ENCODE measurements around the gene FBXO33. TPM values are rescaled to one million over a fixed set of nuclear protein-coding genes. Genes with fewer than 3 reads are reported as not detected.

Gene FBXO33
- total and polyA plus RNA-seq, 2 donors (not counting 1 experiment from before 2014, with no cell fraction given), result 17.3 to 19.3 TPM

DNA sequence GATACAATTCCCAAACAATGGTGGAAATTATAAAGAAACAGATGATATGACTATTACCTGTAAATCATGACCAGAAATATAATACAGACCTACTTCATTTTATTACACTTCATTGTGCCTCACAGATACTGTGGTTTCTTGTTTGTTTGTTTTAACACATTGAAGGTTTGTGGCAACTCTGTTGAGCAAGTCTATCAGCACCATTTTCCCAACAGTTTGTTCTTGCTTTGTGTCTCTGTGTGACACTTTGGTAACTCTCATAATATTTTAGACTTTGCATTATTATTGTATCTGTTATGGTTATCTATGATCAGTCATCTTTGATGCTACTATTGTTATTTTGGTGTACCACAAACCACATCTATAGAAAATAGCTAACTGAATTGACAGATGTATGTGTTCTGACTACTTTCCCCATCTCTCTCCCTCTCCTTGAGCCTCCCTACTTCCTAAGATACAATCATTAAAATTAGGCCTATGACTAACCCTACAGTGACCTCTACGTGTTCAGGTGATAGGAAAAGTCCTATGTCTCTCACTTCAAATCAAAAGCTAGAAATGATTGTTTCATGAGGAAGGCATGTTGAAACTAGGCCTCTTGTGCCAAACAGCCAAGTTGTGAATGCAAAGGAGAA lies 49.1 kb downstream of the FBXO33 start:
- Mint-ChIP-seq H3K4me3 (no peak overlapping the region), H3K27ac (no peak overlapping the region), H3K27me3 (no peaks in the 10 kb centered on the region), H3K4me1 (no peaks in the 10 kb centered on the region), H3K9me3 (ENCODE audit: insufficient read depth) (no peaks in the 10 kb centered on the region)
- ChIA-PET POLR2A (no interaction called here), CTCF (no interaction called here)
- intact Hi-C loops (cut with micrococcal nuclease), result no loop called here
- no peak for ATAC-seq (ENCODE audit: low read depth)
- Histone ChIP-seq H2AFZ (ENCODE audit: insufficient read depth, low read depth, low read length, poor library complexity, severe bottlenecking) (no peak overlapping the region), H3K27ac (ENCODE audit: low read length in 2 of 2) (no peak overlapping the region), H4K20me1 (ENCODE audit: control insufficient read depth, insufficient read depth, low read length, poor library complexity, severe bottlenecking) (no peaks in the 10 kb centered on the region), H3K79me2 (ENCODE audit: control insufficient read depth, insufficient read depth, low read length) (no peaks in the 10 kb centered on the region), H3K9me3 (ENCODE audit: control extremely low read depth in 1 of 3, control insufficient read depth in 2 of 3, insufficient read depth in 1 of 3, low read length in 2 of 3) (no peaks in the 10 kb centered on the region), H3K4me3 (ENCODE audit: control extremely low read depth in 1 of 5, extremely low read depth in 1 of 5, insufficient read depth in 1 of 5, low read depth in 2 of 5, low read length in 4 of 5) (no peak overlapping the region), H3K27me3 (replicated peaks in 1 of 4; ENCODE audit: control extremely low read depth in 1 of 4, control insufficient read depth in 3 of 4, insufficient read depth in 4 of 4, low read length in 3 of 4) (no peaks in the 10 kb centered on the region), H3K4me2 (replicated peaks; ENCODE audit: low read depth, low read length, poor library complexity, severe bottlenecking) (no peak overlapping the region), H3K9ac (ENCODE audit: low read length) (no peak overlapping the region), H3K36me3 (replicated peaks in 1 of 2; ENCODE audit: control extremely low read depth in 1 of 2, control insufficient read depth in 1 of 2, extremely low read depth in 1 of 2, insufficient read depth in 2 of 2, low read length in 1 of 2) (no peaks in the 10 kb centered on the region), H3K4me1 (ENCODE audit: control insufficient read depth in 2 of 2, insufficient read depth in 2 of 2, low read length in 2 of 2) (no peaks in the 10 kb centered on the region)
- WGBS (ENCODE audit: insufficient coverage), result no CpG with 5 or more reads among the region's 1 CpG
- TF ChIP-seq EZH2 (IDR thresholded peaks at IDR 0.05; ENCODE audit: borderline replicate concordance, insufficient read depth, low read depth, low read length, poor library complexity, severe bottlenecking), result no peak
- TF ChIP-seq, protein P1, sequence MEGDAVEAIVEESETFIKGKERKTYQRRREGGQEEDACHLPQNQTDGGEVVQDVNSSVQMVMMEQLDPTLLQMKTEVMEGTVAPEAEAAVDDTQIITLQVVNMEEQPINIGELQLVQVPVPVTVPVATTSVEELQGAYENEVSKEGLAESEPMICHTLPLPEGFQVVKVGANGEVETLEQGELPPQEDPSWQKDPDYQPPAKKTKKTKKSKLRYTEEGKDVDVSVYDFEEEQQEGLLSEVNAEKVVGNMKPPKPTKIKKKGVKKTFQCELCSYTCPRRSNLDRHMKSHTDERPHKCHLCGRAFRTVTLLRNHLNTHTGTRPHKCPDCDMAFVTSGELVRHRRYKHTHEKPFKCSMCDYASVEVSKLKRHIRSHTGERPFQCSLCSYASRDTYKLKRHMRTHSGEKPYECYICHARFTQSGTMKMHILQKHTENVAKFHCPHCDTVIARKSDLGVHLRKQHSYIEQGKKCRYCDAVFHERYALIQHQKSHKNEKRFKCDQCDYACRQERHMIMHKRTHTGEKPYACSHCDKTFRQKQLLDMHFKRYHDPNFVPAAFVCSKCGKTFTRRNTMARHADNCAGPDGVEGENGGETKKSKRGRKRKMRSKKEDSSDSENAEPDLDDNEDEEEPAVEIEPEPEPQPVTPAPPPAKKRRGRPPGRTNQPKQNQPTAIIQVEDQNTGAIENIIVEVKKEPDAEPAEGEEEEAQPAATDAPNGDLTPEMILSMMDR (IDR thresholded peaks at IDR 0.05), result no peak
- DNase-seq, result no peak

DNA sequence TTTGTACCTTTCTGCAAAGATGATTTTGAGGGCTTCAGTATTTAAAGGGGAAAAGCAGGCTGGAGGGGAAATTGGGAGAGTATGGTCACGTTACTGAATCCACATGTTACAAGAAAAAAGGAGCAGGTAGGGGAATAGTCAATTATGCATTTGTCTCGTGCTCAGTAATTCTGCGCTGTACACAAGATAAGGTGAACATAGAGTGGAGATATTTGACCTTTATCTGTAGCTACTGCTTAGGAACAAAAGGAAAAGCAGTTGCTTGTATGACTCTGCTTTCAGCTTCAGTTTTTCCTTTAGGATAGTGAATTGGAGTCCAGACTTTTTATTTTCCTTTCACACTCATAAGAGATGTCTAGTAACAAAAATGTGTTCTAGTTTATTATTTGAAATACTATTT lies 49.8 kb downstream of the FBXO33 start:
- no peak overlapping the region for H3K9ac ChIP-seq (ENCODE audit: low read length)
- no peak overlapping the region for H3K4me2 ChIP-seq (replicated peaks; ENCODE audit: low read depth, low read length, poor library complexity, severe bottlenecking)
- no peaks in the 10 kb centered on the region for H3K9me3 ChIP-seq (ENCODE audit: control extremely low read depth in 1 of 3, control insufficient read depth in 2 of 3, insufficient read depth in 1 of 3, low read length in 2 of 3)
- no peaks in the 10 kb centered on the region for H3K79me2 ChIP-seq (ENCODE audit: control insufficient read depth, insufficient read depth, low read length)
- H3K27me3 Mint-ChIP-seq, result no peaks in the 10 kb centered on the region
- TF ChIP-seq, protein P1 (IDR thresholded peaks at IDR 0.05), result no peak
- TF ChIP-seq EZH2 (IDR thresholded peaks at IDR 0.05; ENCODE audit: borderline replicate concordance, insufficient read depth, low read depth, low read length, poor library complexity, severe bottlenecking), result no peak
- intact Hi-C loops (cut with micrococcal nuclease), result no loop called here
- H3K4me3 ChIP-seq (ENCODE audit: control extremely low read depth in 1 of 5, extremely low read depth in 1 of 5, insufficient read depth in 1 of 5, low read depth in 2 of 5, low read length in 4 of 5), result no peak overlapping the region
- no peaks in the 10 kb centered on the region for H3K36me3 ChIP-seq (replicated peaks in 1 of 2; ENCODE audit: control extremely low read depth in 1 of 2, control insufficient read depth in 1 of 2, extremely low read depth in 1 of 2, insufficient read depth in 2 of 2, low read length in 1 of 2)
- no peak for DNase-seq
- 98% methylated on average over 3 of the region's 3 CpGs for WGBS (ENCODE audit: insufficient coverage)
- H3K27ac Mint-ChIP-seq, result no peak overlapping the region
- no peaks in the 10 kb centered on the region for H3K4me1 ChIP-seq (ENCODE audit: control insufficient read depth in 2 of 2, insufficient read depth in 2 of 2, low read length in 2 of 2)
- ATAC-seq (ENCODE audit: low read depth), result no peak
- ChIA-PET POLR2A (no interaction called here), CTCF (no interaction called here)
- no peak overlapping the region for H3K27ac ChIP-seq (ENCODE audit: low read length in 2 of 2)
- no peaks in the 10 kb centered on the region for H4K20me1 ChIP-seq (ENCODE audit: control insufficient read depth, insufficient read depth, low read length, poor library complexity, severe bottlenecking)
- no peaks in the 10 kb centered on the region for H3K9me3 Mint-ChIP-seq (ENCODE audit: insufficient read depth)
- no peak overlapping the region for H3K4me3 Mint-ChIP-seq
- no peaks in the 10 kb centered on the region for H3K4me1 Mint-ChIP-seq
- no peaks in the 10 kb centered on the region for H3K27me3 ChIP-seq (replicated peaks in 1 of 4; ENCODE audit: control extremely low read depth in 1 of 4, control insufficient read depth in 3 of 4, insufficient read depth in 4 of 4, low read length in 3 of 4)
- H2AFZ ChIP-seq (ENCODE audit: insufficient read depth, low read depth, low read length, poor library complexity, severe bottlenecking), result no peak overlapping the region

Data from B cell (primary cell).